ENCODE results near the gene PSAT1. TPM values are rescaled to one million over a fixed set of nuclear protein-coding genes. Genes with fewer than 3 reads are reported as not detected.

The PSAT1 gene
- total and polyA plus RNA-seq, 2 of the 4 experiments (the other 2 are of a cell fraction): 77.2 to 88.4 TPM

- H3K27me3 ChIP-seq (ENCODE audit: control insufficient read depth, insufficient read depth, low read length): no peaks in the 10 kb centered on the region
- peaks cover 13% of the 10 kb centered on the region for H3K9me1 ChIP-seq (ENCODE audit: insufficient read depth, low read length)
- H3K4ac ChIP-seq (ENCODE audit: low read depth, low read length): no peak overlapping the region
- H3K79me1 ChIP-seq (ENCODE audit: low read depth in 1 of 2, low read length in 2 of 2): peaks cover 8 to 14% of the 10 kb centered on the region in 2 experiments; a peak in 3 of 4 replicates
- H3K4me3 ChIP-seq (ENCODE audit: insufficient read depth, low read depth, low read length): no peak overlapping the region
- no peak overlapping the region for H4K5ac ChIP-seq (ENCODE audit: low read depth, low read length)
- intact Hi-C loops (cut with micrococcal nuclease) (no loop called here), dilution Hi-C loops (cut with HindIII; ENCODE audit: low sequenced_read_pairs, unreplicated experiment) (no loop called here), in situ Hi-C loops (cut with MboI; ENCODE audit: low sequenced_read_pairs) (no loop called here)
- CTCF ChIA-PET: no interaction called here
- H4K20me1 ChIP-seq (ENCODE audit: insufficient read depth, low read length): peaks cover 15% of the 10 kb centered on the region; the same call in 1 of the 2 replicates
- peaks cover 1% of the 10 kb centered on the region; the same call in 1 of the 2 replicates for H3K4me1 ChIP-seq (ENCODE audit: control insufficient read depth, insufficient read depth, low read length)
- H2BK20ac ChIP-seq (ENCODE audit: low read depth, low read length): no peak overlapping the region
- 40% methylated on average over 3 of the region's 6 CpGs; no CpG with 5 or more reads in 1 of the 2 experiments for WGBS, 2 experiments (ENCODE audit: extremely low coverage in 2 of 2, insufficient read length in 1 of 2)
- H2AFZ ChIP-seq (replicated peaks; ENCODE audit: low read length, poor library complexity): peak overlapping the region; percentile 65
- peak; percentile 27 for DNase-seq
- no peak overlapping the region for H4K8ac ChIP-seq (ENCODE audit: low read depth in 2 of 2, low read length in 2 of 2)
- H2BK5ac ChIP-seq (ENCODE audit: low read depth, low read length, poor library complexity, severe bottlenecking): no peak overlapping the region
- H2AK9ac ChIP-seq (replicated peaks; ENCODE audit: low read depth, low read length, poor library complexity): no peak overlapping the region
- no TSS peak for BruUV-seq (replicated peaks)
- no peaks in the 10 kb centered on the region for H3K9me3 ChIP-seq (ENCODE audit: control insufficient read depth, insufficient read depth, low read length)
- no peak overlapping the region for H3K27ac ChIP-seq (ENCODE audit: insufficient read depth, low read length)
- no peak overlapping the region for H3K14ac ChIP-seq (replicated peaks; ENCODE audit: low read depth, low read length)
- no peak overlapping the region for H2BK15ac ChIP-seq (ENCODE audit: low read depth, low read length)
- TF ChIP-seq SMC3 (IDR thresholded peaks at IDR 0.05; ENCODE audit: low read depth, low read length): no peak
- TF ChIP-seq RFX5 (IDR thresholded peaks at IDR 0.05; ENCODE audit: low read depth, low read length): no peak
- no peak for TF ChIP-seq CEBPB (IDR thresholded peaks at IDR 0.05; ENCODE audit: low read depth, low read length)
- TF ChIP-seq CHD1 (IDR thresholded peaks at IDR 0.05; ENCODE audit: low read depth, low read length): no peak
- no peak for TF ChIP-seq MXI1 (IDR thresholded peaks at IDR 0.05; ENCODE audit: borderline replicate concordance, low read depth, low read length)
- H3K4me2 ChIP-seq (ENCODE audit: low read depth, low read length): no peak overlapping the region
- no peak overlapping the region for H3K9ac ChIP-seq (ENCODE audit: low read depth, low read length)
- no peak overlapping the region for H4K91ac ChIP-seq (ENCODE audit: insufficient read depth, low read depth, low read length)
- no peak overlapping the region for H3K23ac ChIP-seq (ENCODE audit: low read depth, low read length)
- H3K18ac ChIP-seq (ENCODE audit: low read depth, low read length): no peak overlapping the region
- no peak overlapping the region for H3K56ac ChIP-seq (ENCODE audit: extremely low read depth, insufficient read depth, low read length)
- no peak overlapping the region for H2BK120ac ChIP-seq (ENCODE audit: low read depth, low read length)
- ATAC-seq (ENCODE audit: low read depth): no peak; the same call in 1 of the 2 replicates
- H3K36me3 ChIP-seq (ENCODE audit: control insufficient read depth, insufficient read depth, low read length): peaks cover 30% of the 10 kb centered on the region
- POLR2A ChIA-PET (ENCODE audit: unreplicated experiment): no interaction called here
- H2AK5ac ChIP-seq (ENCODE audit: low read depth, low read length): no peak overlapping the region
Observed at GRCh38 chr9:78325343-78325742, 28.4 kb downstream of the PSAT1 start.

Measured in IMR-90 (cell line).